CD14-positive monocyte (primary cell): Measurements from ENCODE around the gene ARL3. TPM values are rescaled to one million over a fixed set of nuclear protein-coding genes. Genes with fewer than 3 reads are reported as not detected.

Source experiments
- DNase-seq, 3 donors: peaks; one replicate each; pipeline ENCODE4 v3.0.0-alpha.2; 2011 to 2022
- H2AFZ ChIP-seq: 2 replicates; pipeline ENCODE4 v1.6.0; 2012; ENCODE audit warnings: mild to moderate bottlenecking, low read depth, low read length, inconsistent platforms; ENCODE audit not compliant: insufficient read depth, poor library complexity, severe bottlenecking
- H3K27ac ChIP-seq, 2 donors: 1 replicate in 1 of 2; 2 replicates in 1 of 2; pipeline ENCODE4 v1.5.1; 2012 to 2013; ENCODE audit warnings: low read length in 2 of 2, control low read depth in 1 of 2, inconsistent platforms in 1 of 2, low read depth in 1 of 2, mild to moderate bottlenecking in 1 of 2
- H3K27me3 ChIP-seq, 2 donors: one replicate each; pipeline versions ENCODE4 v1.6.0 to v1.6.1; 2011 to 2013; ENCODE audit warnings: low read length in 2 of 2; ENCODE audit not compliant: control insufficient read depth in 2 of 2, insufficient read depth in 2 of 2
- H3K36me3 ChIP-seq, 2 donors: replicated peaks in 1 of 2; 1 replicate in 1 of 2; 2 replicates in 1 of 2; pipeline versions ENCODE4 v1.5.1 to v1.6.1; 2012 to 2013; ENCODE audit warnings: low read length in 2 of 2, control low read depth in 1 of 2, inconsistent platforms in 1 of 2, mild to moderate bottlenecking in 1 of 2; ENCODE audit not compliant: insufficient read depth in 2 of 2, control insufficient read depth in 1 of 2
- H3K4me1 ChIP-seq, 2 donors: 1 replicate in 1 of 2; 2 replicates in 1 of 2; pipeline versions ENCODE4 v1.5.1 to v1.6.1; 2012 to 2013; ENCODE audit warnings: low read length in 2 of 2, control low read depth in 1 of 2, inconsistent platforms in 1 of 2, mild to moderate bottlenecking in 1 of 2, moderate library complexity in 1 of 2; ENCODE audit not compliant: insufficient read depth in 2 of 2, control insufficient read depth in 1 of 2
- H3K4me2 ChIP-seq: replicated peaks from 2 replicates; pipeline ENCODE3; 2012; ENCODE audit warnings: low read length, moderate library complexity, mild to moderate bottlenecking; ENCODE audit not compliant: poor library complexity, severe bottlenecking; ENCODE audit errors: extremely low read depth
- H3K4me3 ChIP-seq, 3 experiments: fragments of 200-600 bp in 1 of 3; sonication (generic) in 1 of 3; replicated peaks in 1 of 3; 1 replicate in 2 of 3; 2 replicates in 1 of 3; pipeline ENCODE4 v1.5.1; 2011 to 2013; ENCODE audit warnings: low read length in 3 of 3, mild to moderate bottlenecking in 3 of 3, control low read depth in 2 of 3, low read depth in 2 of 3, inconsistent platforms in 1 of 3, moderate library complexity in 1 of 3
- H3K79me2 ChIP-seq: 2 replicates; pipeline ENCODE4 v1.6.0; 2012; ENCODE audit warnings: mild to moderate bottlenecking, control low read depth, inconsistent platforms, low read length, moderate library complexity; ENCODE audit not compliant: insufficient read depth
- H3K9ac ChIP-seq: 2 replicates; pipeline ENCODE4 v1.6.0; 2017; ENCODE audit warnings: low read length, mild to moderate bottlenecking; ENCODE audit not compliant: insufficient read depth, poor library complexity, severe bottlenecking
- H3K9me3 ChIP-seq, 2 donors: replicated peaks in 1 of 2; 1 replicate in 1 of 2; 2 replicates in 1 of 2; pipeline versions ENCODE4 v1.5.1 to v1.6.1; 2012 to 2013; ENCODE audit warnings: low read length in 2 of 2, control low read depth in 1 of 2; ENCODE audit not compliant: control insufficient read depth in 1 of 2, insufficient read depth in 1 of 2
- H4K20me1 ChIP-seq: 2 replicates; pipeline ENCODE4 v1.6.0; 2012; ENCODE audit warnings: mild to moderate bottlenecking, low read length, control low read depth, moderate library complexity; ENCODE audit not compliant: insufficient read depth
- H3K27ac Mint-ChIP-seq, 7 donors: one replicate each; pipeline ENCODE4 v1.8.0; 2020; ENCODE audit warnings: mild to moderate bottlenecking in 7 of 7, mixed read lengths in 7 of 7, moderate library complexity in 6 of 7, inconsistent platforms in 2 of 7
- H3K27me3 Mint-ChIP-seq, 3 donors: one replicate each; pipeline ENCODE4 v1.8.0; 2021 to 2022; ENCODE audit warnings: low read depth in 3 of 3, mild to moderate bottlenecking in 3 of 3, mixed read lengths in 3 of 3, moderate library complexity in 3 of 3, inconsistent platforms in 1 of 3
- H3K36me3 Mint-ChIP-seq, 2 donors: one replicate each; pipeline ENCODE4 v1.8.0; 2020; ENCODE audit warnings: mixed read lengths in 2 of 2, inconsistent platforms in 1 of 2, mild to moderate bottlenecking in 1 of 2
- H3K4me1 Mint-ChIP-seq: one replicate; pipeline ENCODE4 v1.8.0; 2020; ENCODE audit warnings: mild to moderate bottlenecking, mixed read lengths
- H3K4me3 Mint-ChIP-seq, 2 donors: one replicate each; pipeline ENCODE4 v1.8.0; 2020; ENCODE audit warnings: mild to moderate bottlenecking in 2 of 2, mixed read lengths in 2 of 2, moderate library complexity in 1 of 2
- H3K9me3 Mint-ChIP-seq, 7 donors: one replicate each; pipeline ENCODE4 v1.8.0; 2020 to 2022; ENCODE audit warnings: mixed read lengths in 7 of 7, mild to moderate bottlenecking in 6 of 7, moderate library complexity in 6 of 7, inconsistent platforms in 2 of 7
- WGBS: methylation state at CpG from one replicate; pipeline ENCODE4 v1.1.5; 2013; ENCODE audit warnings: missing lambda C conversion rate; ENCODE audit not compliant: insufficient coverage; 5-methylcytosine and 5-hydroxymethylcytosine counted together
- intact Hi-C, 2 donors: fragments of 100-400 bp; cut with micrococcal nuclease; formaldehyde crosslinking; loops; one replicate each; pipeline versions ENCODE4 v1.15.0 to v1.15.1; 2023
- polyA plus RNA-seq, 3 donors: library from polyadenylated mRNA; depleted of rRNA in 1 of 3; unstranded in 2 of 3; stranded (reverse) in 1 of 3; fragments of 300-500 nt in 2 of 3; fragments of >200 nt in 1 of 3; fragmentation: Illumina TruSeq in 2 of 3; gene quantifications; 1 replicate in 2 of 3; 2 replicates in 1 of 3; pipeline ENCODE4 v1.2.3, GENCODE V29; 2012 to 2021
- TF ChIP-seq, protein P1 (sequence below): fragments of 200-600 bp; IDR thresholded peaks from one replicate; pipeline ENCODE4 v1.8.0; 2022; ENCODE audit warnings: antibody characterized with exemption, mild to moderate bottlenecking

Gene ARL3
- polyA plus RNA-seq, 3 donors = 2.8 to 6.3 (median 6.0) TPM

GRCh38 chr10:102762401-102763015 lies 48.3 kb upstream of the ARL3 start:
- Histone ChIP-seq H3K4me1 (peaks cover 0 to under 1% of the 10 kb centered on the region in 2 donors), H3K9ac (no peak overlapping the region), H3K27ac (no peak overlapping the region), H3K27me3 (no peaks in the 10 kb centered on the region), H3K9me3 (no peaks in the 10 kb centered on the region), H3K4me3 (no peak overlapping the region), H2AFZ (no peak overlapping the region), H4K20me1 (peaks cover 81% of the 10 kb centered on the region), H3K36me3 (peaks cover 23 to 46% of the 10 kb centered on the region in 2 donors), H3K79me2 (peaks cover 70% of the 10 kb centered on the region), H3K4me2 (no peak overlapping the region)
- WGBS = no CpG with 5 or more reads among the region's 7 CpGs
- intact Hi-C loops = no loop called here
- Mint-ChIP-seq H3K36me3 (peaks cover 50 to 66% of the 10 kb centered on the region in 2 donors), H3K4me1 (peaks cover 14% of the 10 kb centered on the region), H3K27ac (peak overlapping the region in 6 of 7 donors; percentile 7 to 46 (median 18)), H3K9me3 (peaks cover 0 to 4% (median 0%) of the 10 kb centered on the region in 7 donors), H3K4me3 (no peak overlapping the region), H3K27me3 (peaks cover 0 to 2% (median 0%) of the 10 kb centered on the region in 3 donors)
- TF ChIP-seq, protein P1, sequence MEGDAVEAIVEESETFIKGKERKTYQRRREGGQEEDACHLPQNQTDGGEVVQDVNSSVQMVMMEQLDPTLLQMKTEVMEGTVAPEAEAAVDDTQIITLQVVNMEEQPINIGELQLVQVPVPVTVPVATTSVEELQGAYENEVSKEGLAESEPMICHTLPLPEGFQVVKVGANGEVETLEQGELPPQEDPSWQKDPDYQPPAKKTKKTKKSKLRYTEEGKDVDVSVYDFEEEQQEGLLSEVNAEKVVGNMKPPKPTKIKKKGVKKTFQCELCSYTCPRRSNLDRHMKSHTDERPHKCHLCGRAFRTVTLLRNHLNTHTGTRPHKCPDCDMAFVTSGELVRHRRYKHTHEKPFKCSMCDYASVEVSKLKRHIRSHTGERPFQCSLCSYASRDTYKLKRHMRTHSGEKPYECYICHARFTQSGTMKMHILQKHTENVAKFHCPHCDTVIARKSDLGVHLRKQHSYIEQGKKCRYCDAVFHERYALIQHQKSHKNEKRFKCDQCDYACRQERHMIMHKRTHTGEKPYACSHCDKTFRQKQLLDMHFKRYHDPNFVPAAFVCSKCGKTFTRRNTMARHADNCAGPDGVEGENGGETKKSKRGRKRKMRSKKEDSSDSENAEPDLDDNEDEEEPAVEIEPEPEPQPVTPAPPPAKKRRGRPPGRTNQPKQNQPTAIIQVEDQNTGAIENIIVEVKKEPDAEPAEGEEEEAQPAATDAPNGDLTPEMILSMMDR = no peak
- no peak for DNase-seq

- H3K4me1 ChIP-seq = peaks cover 5 to 6% of the 10 kb centered on the region in 2 donors
- H3K27ac ChIP-seq = no peak overlapping the region
- DNase-seq = no peak
- Mint-ChIP-seq H3K27ac (peak overlapping the region in 2 of 7 donors; percentile 10 to 23), H3K9me3 (peaks cover 0 to 4% (median 0%) of the 10 kb centered on the region in 7 donors), H3K4me3 (no peak overlapping the region), H3K27me3 (peaks cover 0 to 2% (median 0%) of the 10 kb centered on the region in 3 donors), H3K4me1 (peaks cover 17% of the 10 kb centered on the region), H3K36me3 (peaks cover 50 to 64% of the 10 kb centered on the region in 2 donors)
- no peak overlapping the region for H3K9ac ChIP-seq
- H3K27me3 ChIP-seq = no peaks in the 10 kb centered on the region
- H3K4me2 ChIP-seq = no peak overlapping the region
- H3K9me3 ChIP-seq = no peaks in the 10 kb centered on the region
- intact Hi-C loops = no loop called here
- H2AFZ ChIP-seq = no peak overlapping the region
- H3K4me3 ChIP-seq = no peak overlapping the region
- H3K36me3 ChIP-seq = peaks cover 23 to 46% of the 10 kb centered on the region in 2 donors
- TF ChIP-seq, protein P1 = no peak
- H4K20me1 ChIP-seq = peaks cover 81% of the 10 kb centered on the region
- WGBS = no CpG with 5 or more reads among the region's 4 CpGs
- peaks cover 73% of the 10 kb centered on the region for H3K79me2 ChIP-seq
Observed at GRCh38 chr10:102761981-102762380, 47.8 kb upstream of the ARL3 start.
